Stimulated activated CD8-positive, alpha-beta memory T cell treated with anti-CD3 and anti-CD28 coated beads, Interleukin-15, amount 100 ng/mL, for 1 hour (primary cell): ENCODE results near the gene CACNA1S.

Experiments used
- DNase-seq: peaks from one replicate; pipeline ENCODE4 v3.0.0-alpha.2; 2020; ENCODE audit warnings: low read depth

CACNA1S gene

GRCh38 chr1:201115390-201115937 lies 3.2 kb upstream of the CACNA1S start:
- DNase-seq, result no peak

DNA sequence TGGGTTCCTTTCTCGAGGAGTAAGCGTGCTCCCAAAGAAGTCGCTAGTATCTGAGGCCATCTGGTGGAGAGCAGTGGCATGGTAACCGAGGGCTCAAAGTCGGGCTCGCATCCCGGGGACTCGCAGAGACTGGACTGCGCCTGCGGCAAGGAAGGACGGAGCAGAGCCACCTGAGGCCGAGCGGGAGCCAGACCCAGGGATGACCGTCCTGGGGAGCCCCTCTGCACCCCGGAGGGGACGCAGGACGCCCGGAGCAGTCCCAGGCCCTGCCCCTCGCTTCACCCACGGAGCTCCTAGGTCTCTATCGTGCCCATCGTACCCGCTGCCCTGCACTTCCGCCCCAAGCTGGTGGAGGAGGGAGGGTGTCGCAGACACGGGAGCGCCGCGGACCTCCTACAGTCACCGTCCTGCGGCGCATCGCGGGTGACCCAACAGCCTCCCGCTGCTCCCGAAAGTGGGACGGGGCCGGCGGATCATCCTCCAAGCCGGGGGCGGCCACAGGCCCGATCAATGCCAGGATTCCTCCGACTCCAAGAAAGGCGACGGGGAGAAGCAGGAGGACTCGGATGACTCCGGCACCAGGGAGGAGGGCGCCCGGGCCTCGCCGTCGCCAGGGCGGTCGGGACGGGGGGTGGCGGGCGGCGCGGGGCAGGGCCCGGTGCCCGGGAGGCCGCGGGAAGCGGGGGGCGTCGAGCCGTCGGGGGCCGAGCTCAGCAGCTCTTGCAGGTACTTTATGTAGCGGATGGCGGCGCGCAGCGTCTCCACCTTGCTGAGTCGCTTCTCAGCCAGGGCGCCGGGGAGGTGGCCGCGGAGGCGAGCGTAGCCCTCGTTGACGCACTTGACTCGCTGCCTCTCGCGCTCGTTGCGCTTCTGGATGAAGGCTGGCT lies 2.3 kb upstream of the CACNA1S start:
- DNase-seq, result peak; percentile 44

DNA sequence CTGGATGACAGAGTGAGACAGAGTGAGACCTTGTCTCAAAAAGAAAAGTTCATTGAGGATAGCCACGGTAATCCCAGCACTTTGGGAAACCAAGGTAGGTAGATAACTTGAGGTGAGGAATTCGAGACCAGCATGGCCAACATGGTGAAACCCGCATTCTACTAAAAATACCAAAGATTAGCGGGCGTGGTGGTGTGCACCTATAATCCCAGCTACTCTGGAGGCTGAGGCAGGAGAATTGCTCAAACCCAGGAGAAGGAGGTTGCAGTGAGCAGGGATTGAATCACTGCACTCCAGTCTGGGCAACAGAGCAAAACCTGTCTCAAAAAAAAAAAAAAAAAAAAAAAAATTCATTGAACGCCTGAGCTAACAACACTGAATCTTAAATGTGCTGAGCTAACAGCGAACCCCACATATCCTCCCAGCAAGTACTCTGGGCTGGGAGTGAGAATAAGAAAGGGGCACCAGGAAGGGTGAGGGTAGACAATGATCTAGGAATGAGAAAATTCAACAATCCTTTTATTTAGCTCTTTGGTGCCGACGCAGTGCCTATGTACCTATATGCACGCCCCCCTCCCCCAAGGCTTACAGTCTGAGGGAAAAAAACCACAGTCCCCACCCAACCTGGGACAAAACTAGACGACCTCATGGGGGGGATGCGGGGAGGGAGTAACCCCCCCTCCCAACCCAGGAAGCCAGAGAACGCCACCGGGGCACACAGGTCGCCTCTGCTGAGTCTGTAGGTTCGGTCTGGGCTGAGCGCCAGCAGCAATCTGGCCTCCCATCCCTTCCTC lies 1.4 kb upstream of the CACNA1S start:
- no peak for DNase-seq

DNA sequence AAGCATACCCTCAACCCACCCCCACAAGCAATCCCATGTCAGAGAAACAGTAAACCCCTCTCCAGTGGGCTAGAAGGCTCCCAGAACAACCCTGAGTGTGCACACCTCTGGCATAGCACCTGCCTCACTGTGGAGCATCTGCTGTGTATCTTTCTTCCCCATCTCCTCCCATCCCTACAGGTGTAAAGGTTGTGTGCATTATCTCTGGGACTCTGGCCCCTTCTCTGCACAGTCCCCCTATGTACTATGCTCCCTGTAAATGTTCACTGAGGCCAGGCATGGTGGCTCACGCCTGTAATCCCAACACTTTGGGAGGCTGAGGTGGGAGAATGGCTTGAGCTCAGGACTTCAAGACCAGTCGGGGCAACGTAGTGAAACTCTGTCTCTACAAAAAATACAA lies 700 bp upstream of the CACNA1S start:
- DNase-seq, result no peak

DNA sequence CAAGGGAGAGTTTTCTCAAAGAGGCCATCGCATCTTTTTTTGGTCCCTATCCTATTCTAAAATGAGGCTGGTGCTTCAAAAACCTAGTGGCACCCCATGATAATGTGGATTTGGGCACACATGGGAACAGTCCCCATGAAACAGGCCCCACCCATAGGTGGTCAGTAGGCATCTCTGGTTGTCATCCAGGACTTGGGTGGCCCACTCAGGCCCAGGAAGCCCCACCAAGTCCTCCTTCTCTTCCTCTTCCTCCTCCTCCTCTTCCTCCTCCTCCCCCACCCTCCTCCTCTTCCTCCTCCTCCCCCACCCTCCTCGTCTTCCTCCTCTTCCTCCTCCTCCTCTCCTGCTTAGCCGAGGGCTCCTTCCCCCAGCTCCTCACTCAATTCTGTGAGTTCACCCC lies 554 bp downstream of the CACNA1S start:
- DNase-seq, result no peak

GRCh38 chr1:201111156-201111555 lies 1.1 kb downstream of the CACNA1S start:
- DNase-seq, result no peak

GRCh38 chr1:201110616-201111015 lies 1.6 kb downstream of the CACNA1S start:
- no peak for DNase-seq

DNA sequence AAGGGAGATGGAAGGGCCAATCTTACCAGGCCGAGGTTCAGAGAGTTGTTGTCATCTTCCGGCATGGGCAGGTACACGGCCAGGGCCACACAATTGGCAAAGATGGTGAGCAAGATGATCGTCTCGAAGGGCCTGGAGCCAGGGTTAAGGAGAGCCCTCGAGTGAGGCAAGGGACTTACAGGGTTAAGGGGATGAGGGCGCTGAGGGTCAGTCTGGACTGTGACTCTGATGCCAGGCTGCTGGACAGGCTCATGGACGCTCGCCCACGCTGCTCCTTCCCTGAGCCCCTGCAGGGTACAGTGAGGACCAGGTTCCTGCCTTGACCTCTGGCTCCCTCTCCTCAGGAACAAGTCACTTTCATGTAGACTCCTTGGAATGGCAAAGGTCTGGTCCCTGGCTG lies 2.1 kb downstream of the CACNA1S start:
- no peak for DNase-seq

DNA sequence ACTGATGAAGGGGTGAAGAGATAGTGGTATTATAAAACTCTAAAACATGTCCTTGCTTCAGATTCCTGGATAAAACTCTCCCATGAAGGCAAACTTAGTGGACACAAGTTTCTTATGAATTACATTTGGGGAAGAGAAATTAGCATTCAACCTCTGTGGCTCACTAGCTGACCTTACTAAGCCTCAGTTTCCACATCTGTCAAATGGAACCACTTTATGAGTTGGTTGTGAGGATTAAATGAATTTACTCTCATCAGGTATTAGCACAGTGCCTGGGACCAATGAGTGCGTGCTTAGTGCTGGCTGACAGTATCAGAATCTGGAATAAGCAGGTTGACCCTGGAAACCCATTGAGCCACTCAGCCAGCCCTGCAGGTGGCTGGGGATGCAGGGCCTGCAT lies 2.6 kb downstream of the CACNA1S start:
- DNase-seq, result no peak

DNA sequence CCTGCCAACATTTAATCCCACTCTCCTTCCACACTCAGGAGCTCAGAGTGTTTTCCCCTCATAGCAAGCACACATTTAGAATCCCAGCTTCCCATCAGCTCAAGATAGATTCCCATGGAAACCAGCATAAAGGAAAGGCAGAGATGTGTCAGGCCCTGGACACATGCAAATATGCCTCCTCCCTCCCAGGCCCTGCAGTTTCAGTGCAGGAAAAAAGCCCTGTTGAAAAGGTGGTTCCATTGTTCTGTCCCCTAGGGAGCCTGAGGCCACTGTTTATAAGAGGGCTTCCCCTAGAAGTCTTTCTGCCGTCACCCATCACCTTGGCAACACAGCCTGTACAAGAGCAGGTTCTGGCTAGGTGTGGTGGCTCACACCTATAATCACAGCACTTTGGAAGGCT lies 3.6 kb downstream of the CACNA1S start:
- no peak for DNase-seq

GRCh38 chr1:201105688-201106087 lies 6.5 kb downstream of the CACNA1S start:
- DNase-seq, result no peak

DNA sequence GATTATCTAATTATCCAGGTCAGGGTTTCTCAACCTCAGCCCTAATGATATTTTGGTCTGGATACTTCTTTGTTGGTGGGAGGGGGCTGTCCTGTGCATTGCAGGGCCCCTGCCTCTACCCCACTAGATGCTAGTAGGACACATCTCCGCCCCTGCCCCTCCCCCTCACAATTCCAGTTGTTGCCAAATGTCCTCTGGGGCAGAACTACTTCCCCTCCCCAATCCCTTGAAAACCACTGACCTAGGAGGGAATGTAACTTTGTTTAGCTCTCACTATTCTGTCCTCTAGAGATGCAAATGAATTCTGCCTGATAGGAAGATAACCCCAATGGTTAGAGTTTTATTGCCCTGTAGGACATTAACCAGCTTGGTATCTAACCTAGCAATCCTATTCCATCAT lies 8.1 kb downstream of the CACNA1S start:
- DNase-seq, result no peak

GRCh38 chr1:201103666-201104065 lies 8.6 kb downstream of the CACNA1S start:
- DNase-seq, result no peak

DNA sequence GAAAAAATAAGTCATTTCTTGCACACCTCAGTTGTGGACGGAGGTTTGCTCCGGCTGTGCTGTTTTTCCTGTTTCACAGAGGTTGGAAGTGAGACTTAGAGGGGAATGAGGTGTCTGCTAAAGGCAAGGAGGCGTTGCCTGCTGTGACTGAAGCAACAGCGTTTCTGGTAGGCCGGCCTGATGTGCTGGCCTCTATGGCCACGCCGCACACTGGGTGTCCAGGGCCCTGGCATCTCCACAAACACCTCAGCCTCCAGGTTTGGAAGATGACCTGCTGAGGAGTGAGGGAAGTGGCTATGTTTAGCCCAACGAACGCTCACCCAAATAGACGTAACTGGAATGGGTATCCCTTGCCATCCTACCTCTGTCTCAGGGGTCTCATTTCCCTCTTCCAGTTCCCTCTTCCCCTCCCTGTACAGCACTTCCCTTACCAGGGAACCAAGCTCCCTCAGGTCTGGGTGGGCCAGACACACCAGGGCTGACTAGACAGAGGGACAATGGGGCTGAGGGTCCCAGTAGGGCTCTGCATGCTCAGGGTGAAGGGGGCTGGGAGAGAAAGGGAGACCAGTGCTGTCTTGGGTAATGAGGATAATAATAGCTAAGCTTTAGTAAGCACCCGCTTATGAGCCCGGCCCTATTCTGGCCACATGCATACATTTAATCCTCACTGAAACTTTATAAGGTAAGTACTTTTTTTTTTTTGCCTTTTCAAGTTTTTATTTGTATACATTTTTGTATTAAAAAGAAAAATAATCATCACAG lies 11.9 kb downstream of the CACNA1S start:
- DNase-seq, result no peak

DNA sequence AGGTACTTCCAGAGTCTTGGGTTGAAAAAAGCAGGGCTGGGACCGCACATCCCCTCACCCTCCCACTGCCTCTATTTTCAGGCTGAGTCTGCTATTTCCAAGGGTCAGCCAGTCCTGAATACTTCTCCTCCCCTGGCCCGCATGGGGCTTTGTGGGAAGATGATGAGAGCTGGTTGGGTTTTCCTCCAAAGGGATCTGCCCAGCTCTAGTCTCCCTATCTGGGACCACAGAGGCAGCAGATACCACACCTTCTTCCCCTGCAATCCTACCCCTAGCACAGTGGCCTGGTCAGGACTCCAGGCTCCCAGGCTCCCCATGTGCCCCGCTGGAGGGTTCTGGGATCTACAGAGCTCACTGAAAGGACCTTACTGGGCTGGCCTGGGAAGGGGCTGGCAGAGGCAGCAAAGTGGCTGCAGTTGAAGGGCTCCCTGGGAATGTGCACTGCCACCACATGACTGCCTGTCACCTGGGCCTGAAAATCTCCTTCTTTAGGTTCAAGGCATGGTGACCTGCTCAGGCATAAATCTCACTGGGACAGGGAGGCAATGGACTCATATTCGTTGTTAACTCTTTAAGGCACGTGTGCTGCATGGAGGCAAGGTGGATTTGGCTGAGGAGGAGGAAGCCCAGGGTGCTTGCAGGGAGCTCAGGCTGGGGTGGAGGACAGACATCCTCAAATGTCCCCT lies 13.1 kb downstream of the CACNA1S start:
- no peak for DNase-seq

DNA sequence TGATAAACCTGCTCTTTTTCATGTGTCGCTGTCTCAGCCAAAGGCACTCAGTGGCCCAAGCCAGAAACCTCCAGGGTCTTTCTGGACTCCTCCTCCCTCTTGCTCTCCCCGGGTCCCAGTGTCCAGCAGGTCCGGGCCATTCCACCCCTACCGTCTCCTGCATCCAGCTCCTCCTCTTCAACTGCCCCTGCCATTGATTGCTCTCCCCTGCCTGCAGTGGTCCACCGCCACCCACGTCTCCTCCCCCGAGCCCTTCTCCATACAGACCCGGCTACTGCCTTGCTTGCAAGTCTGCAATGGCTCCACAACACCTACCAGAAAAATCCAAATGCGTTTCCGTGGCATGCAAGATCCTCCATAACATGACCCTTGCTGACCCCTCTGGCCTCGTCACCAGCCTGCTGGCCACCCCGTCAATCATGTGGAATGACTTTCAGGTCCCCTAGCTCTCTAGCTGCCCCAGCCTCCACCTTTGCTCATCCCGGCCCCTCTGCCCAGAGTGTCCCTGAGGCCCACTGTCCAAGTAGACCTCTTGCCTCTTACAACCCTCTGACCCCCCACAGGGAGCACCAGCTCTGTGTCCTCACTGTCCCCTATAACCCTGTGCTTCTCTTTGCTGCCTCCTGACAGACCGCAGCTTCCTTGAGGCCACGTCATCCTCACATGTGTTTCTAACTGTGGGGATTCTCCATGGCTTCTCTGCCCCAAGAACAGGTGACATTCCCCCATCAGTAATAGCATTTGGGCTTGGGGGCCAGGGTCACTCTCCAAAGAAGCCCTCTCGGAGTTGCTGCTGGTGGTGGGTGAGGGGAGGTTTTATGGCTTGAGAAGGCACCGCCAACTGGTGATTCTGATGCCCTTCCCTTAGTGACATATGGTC lies 15.0 kb downstream of the CACNA1S start:
- DNase-seq, result no peak

- no peak for DNase-seq
Observed at GRCh38 chr1:201096041-201096461, 16.2 kb downstream of the CACNA1S start.

- DNase-seq, result no peak
Observed at GRCh38 chr1:201095581-201095980, 16.6 kb downstream of the CACNA1S start.

GRCh38 chr1:201094832-201095231 lies 17.4 kb downstream of the CACNA1S start:
- DNase-seq, result no peak

DNA sequence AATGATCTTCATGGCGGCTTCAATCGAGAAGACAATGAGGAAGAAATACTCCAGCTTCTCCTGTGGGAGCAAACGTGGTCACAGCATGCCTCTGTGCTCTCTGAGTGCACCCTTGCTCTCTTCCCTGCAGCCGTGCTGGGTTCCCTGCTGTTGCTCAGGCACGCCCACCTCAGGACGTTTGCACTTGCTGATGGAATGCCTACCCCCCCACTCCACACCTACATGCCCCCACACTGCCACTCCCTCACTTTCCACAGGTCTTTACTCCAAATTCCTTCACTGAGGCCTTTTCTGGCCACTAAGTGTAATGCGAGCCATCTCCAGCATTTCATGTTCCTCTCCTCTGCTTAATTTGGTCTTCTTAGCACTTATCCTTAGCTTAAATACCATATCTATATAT lies 18.3 kb downstream of the CACNA1S start:
- DNase-seq, result no peak

GRCh38 chr1:201093561-201093960 lies 18.7 kb downstream of the CACNA1S start:
- no peak for DNase-seq
